Stimulated activated CD8-positive, alpha-beta memory T cell treated with anti-CD3 and anti-CD28 coated beads, Interleukin-12 subunit alpha, Interleukin-12 subunit beta, amount 100 ng/mL, for 24 hours (primary cell): ENCODE results near the gene DDX19B.
"Not testable (repeated sequence)": the region's sequence is repeated elsewhere in the genome, so short reads cannot be mapped to it uniquely, and the experiment has no call there.

ENCODE experiments used
- DNase-seq: peaks from one replicate; pipeline ENCODE4 v3.0.0-alpha.2; 2020; ENCODE audit errors: extremely low read depth

Gene DDX19B

GRCh38 chr16:70298988-70299938 is at the start of gene DDX19B:
Gene DDX19B (plus strand): TSS chr16:70299186. CDS start chr16:70299298, 112 bp downstream.
- DNase-seq = peak; percentile 27

GRCh38 chr16:70249697-70250096 is 49.3 kb upstream of the DDX19B start:
- DNase-seq = not testable (repeated sequence)

- no peak for DNase-seq
Measured at GRCh38 chr16:70250748-70251628, 48.0 kb upstream of the DDX19B start.

GRCh38 chr16:70251629-70252354 is 47.2 kb upstream of the DDX19B start, which contains the start of gene EXOSC6:
Gene EXOSC6 (minus strand): TSS chr16:70251940. CDS start chr16:70251900, 40 bp downstream.
- peak; percentile 77 for DNase-seq

GRCh38 chr16:70252355-70252988 is 46.5 kb upstream of the DDX19B start:
- DNase-seq = no peak

- DNase-seq = no peak
Measured at GRCh38 chr16:70253291-70254106, 45.5 kb upstream of the DDX19B start.

GRCh38 chr16:70254180-70254964 is 44.6 kb upstream of the DDX19B start:
- no peak for DNase-seq

- DNase-seq = no peak
Measured at GRCh38 chr16:70254965-70255286, 44.1 kb upstream of the DDX19B start.

GRCh38 chr16:70255574-70255973 is 43.4 kb upstream of the DDX19B start:
- DNase-seq = no peak

GRCh38 chr16:70257391-70257790 is 41.6 kb upstream of the DDX19B start:
- DNase-seq = no peak

GRCh38 chr16:70258065-70258464 is 40.9 kb upstream of the DDX19B start:
- DNase-seq = no peak

GRCh38 chr16:70258946-70259345 is 40.0 kb upstream of the DDX19B start:
- DNase-seq = no peak

- DNase-seq = not testable (repeated sequence)
Measured at GRCh38 chr16:70259903-70260302, 39.1 kb upstream of the DDX19B start.

- no peak for DNase-seq
Measured at GRCh38 chr16:70267516-70267915, 31.5 kb upstream of the DDX19B start.

GRCh38 chr16:70267922-70268321 is 31.1 kb upstream of the DDX19B start:
- DNase-seq = not testable (repeated sequence)

- no peak for DNase-seq
Measured at GRCh38 chr16:70269471-70269870, 29.5 kb upstream of the DDX19B start.

GRCh38 chr16:70270176-70270575 is 28.8 kb upstream of the DDX19B start:
- DNase-seq = no peak

GRCh38 chr16:70271696-70272095 is 27.3 kb upstream of the DDX19B start:
- no peak for DNase-seq

- DNase-seq = no peak
Measured at GRCh38 chr16:70276392-70276791, 22.6 kb upstream of the DDX19B start.
